ENCODE results near the gene RGSL1. TPM values are rescaled to one million over a fixed set of nuclear protein-coding genes. Genes with fewer than 3 reads are reported as not detected.

RGSL1 gene
- total and polyA plus RNA-seq, 2 of the 8 experiments (the other 6 are each of a cell fraction or from before 2014, with no cell fraction given): not detected

DNA sequence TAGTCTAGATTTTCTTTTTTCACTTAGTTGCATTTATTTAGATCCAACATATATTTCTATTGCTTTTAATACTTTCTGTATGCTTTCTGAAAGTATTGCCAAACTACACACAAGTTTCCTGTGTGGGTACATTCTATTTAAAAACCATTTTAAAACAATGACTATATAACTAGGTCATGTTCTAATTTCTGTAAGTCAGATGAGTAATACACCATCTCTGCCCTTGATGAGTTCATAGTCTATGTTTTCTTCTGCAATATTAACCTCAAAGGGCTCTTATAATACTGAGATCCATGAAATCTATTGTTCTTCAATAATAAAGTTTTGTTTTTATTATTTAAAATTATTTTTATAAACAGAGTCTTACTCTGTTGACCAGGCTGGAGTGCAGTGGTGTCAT, 70.8 kb downstream of the RGSL1 start (continued):
- TF ChIP-seq, protein P1, sequence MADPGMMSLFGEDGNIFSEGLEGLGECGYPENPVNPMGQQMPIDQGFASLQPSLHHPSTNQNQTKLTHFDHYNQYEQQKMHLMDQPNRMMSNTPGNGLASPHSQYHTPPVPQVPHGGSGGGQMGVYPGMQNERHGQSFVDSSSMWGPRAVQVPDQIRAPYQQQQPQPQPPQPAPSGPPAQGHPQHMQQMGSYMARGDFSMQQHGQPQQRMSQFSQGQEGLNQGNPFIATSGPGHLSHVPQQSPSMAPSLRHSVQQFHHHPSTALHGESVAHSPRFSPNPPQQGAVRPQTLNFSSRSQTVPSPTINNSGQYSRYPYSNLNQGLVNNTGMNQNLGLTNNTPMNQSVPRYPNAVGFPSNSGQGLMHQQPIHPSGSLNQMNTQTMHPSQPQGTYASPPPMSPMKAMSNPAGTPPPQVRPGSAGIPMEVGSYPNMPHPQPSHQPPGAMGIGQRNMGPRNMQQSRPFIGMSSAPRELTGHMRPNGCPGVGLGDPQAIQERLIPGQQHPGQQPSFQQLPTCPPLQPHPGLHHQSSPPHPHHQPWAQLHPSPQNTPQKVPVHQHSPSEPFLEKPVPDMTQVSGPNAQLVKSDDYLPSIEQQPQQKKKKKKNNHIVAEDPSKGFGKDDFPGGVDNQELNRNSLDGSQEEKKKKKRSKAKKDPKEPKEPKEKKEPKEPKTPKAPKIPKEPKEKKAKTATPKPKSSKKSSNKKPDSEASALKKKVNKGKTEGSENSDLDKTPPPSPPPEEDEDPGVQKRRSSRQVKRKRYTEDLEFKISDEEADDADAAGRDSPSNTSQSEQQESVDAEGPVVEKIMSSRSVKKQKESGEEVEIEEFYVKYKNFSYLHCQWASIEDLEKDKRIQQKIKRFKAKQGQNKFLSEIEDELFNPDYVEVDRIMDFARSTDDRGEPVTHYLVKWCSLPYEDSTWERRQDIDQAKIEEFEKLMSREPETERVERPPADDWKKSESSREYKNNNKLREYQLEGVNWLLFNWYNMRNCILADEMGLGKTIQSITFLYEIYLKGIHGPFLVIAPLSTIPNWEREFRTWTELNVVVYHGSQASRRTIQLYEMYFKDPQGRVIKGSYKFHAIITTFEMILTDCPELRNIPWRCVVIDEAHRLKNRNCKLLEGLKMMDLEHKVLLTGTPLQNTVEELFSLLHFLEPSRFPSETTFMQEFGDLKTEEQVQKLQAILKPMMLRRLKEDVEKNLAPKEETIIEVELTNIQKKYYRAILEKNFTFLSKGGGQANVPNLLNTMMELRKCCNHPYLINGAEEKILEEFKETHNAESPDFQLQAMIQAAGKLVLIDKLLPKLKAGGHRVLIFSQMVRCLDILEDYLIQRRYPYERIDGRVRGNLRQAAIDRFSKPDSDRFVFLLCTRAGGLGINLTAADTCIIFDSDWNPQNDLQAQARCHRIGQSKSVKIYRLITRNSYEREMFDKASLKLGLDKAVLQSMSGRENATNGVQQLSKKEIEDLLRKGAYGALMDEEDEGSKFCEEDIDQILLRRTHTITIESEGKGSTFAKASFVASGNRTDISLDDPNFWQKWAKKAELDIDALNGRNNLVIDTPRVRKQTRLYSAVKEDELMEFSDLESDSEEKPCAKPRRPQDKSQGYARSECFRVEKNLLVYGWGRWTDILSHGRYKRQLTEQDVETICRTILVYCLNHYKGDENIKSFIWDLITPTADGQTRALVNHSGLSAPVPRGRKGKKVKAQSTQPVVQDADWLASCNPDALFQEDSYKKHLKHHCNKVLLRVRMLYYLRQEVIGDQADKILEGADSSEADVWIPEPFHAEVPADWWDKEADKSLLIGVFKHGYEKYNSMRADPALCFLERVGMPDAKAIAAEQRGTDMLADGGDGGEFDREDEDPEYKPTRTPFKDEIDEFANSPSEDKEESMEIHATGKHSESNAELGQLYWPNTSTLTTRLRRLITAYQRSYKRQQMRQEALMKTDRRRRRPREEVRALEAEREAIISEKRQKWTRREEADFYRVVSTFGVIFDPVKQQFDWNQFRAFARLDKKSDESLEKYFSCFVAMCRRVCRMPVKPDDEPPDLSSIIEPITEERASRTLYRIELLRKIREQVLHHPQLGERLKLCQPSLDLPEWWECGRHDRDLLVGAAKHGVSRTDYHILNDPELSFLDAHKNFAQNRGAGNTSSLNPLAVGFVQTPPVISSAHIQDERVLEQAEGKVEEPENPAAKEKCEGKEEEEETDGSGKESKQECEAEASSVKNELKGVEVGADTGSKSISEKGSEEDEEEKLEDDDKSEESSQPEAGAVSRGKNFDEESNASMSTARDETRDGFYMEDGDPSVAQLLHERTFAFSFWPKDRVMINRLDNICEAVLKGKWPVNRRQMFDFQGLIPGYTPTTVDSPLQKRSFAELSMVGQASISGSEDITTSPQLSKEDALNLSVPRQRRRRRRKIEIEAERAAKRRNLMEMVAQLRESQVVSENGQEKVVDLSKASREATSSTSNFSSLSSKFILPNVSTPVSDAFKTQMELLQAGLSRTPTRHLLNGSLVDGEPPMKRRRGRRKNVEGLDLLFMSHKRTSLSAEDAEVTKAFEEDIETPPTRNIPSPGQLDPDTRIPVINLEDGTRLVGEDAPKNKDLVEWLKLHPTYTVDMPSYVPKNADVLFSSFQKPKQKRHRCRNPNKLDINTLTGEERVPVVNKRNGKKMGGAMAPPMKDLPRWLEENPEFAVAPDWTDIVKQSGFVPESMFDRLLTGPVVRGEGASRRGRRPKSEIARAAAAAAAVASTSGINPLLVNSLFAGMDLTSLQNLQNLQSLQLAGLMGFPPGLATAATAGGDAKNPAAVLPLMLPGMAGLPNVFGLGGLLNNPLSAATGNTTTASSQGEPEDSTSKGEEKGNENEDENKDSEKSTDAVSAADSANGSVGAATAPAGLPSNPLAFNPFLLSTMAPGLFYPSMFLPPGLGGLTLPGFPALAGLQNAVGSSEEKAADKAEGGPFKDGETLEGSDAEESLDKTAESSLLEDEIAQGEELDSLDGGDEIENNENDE (IDR thresholded peaks at IDR 0.05; ENCODE audit: insufficient replicate concordance, low read length): no peak
- TF ChIP-seq SP1 (IDR thresholded peaks at IDR 0.05; ENCODE audit: low read depth, low read length): no peak
- no peak for TF ChIP-seq BACH1 (IDR thresholded peaks at IDR 0.05; ENCODE audit: low read length)
- TF ChIP-seq HDAC2 (IDR thresholded peaks at IDR 0.05; ENCODE audit: borderline replicate concordance in 1 of 2, low read depth in 2 of 2, low read length in 2 of 2): no peak
- TF ChIP-seq YY1 (IDR thresholded peaks at IDR 0.05; ENCODE audit: low read depth, low read length): no peak
- TF ChIP-seq TCF12 (IDR thresholded peaks at IDR 0.05; ENCODE audit: low read depth, low read length): no peak
- no peak for TF ChIP-seq RAD21 (IDR thresholded peaks at IDR 0.05 in 1 of 2, conservative IDR thresholded peaks at IDR 0.05 in 1 of 2; ENCODE audit: low read depth in 2 of 2, low read length in 2 of 2)
- TF ChIP-seq SIRT6 (IDR thresholded peaks at IDR 0.05; ENCODE audit: low read length): no peak
- no peak for TF ChIP-seq SUZ12 (IDR thresholded peaks at IDR 0.05; ENCODE audit: low read length)

Data from H1 (cell line).